Measurements from ENCODE around the gene ACP1.
"Not testable (repeated sequence)": the region's sequence is repeated elsewhere in the genome, so short reads cannot be mapped to it uniquely, and the experiment has no call there.

Gene ACP1

GRCh38 chr2:314561-315336 is 50.0 kb downstream of the ACP1 start:
- no peaks in the 10 kb centered on the region for H3K79me2 ChIP-seq (ENCODE audit: insufficient read depth, low read depth)
- H3K36me3 ChIP-seq (ENCODE audit: insufficient read depth): no peaks in the 10 kb centered on the region
- no peak overlapping the region for H2AFZ ChIP-seq (ENCODE audit: low read depth)
- no peaks in the 10 kb centered on the region for H4K20me1 ChIP-seq (ENCODE audit: insufficient read depth)
- TF ChIP-seq CTCF (conservative IDR thresholded peaks at IDR 0.05; ENCODE audit: low read depth, low read length): no peak
- H3K9ac ChIP-seq: no peak overlapping the region
- H3K27ac ChIP-seq: no peak overlapping the region
- H3K4me2 ChIP-seq: no peak overlapping the region
- no peaks in the 10 kb centered on the region for H3K4me1 ChIP-seq (ENCODE audit: low read depth, poor library complexity, severe bottlenecking)
- no peak overlapping the region for H3K4me3 ChIP-seq (IDR thresholded peaks at IDR 0.05; ENCODE audit: insufficient read depth, low read depth, low read length)
- H3K27me3 ChIP-seq (ENCODE audit: insufficient read depth, low read depth): no peaks in the 10 kb centered on the region

GRCh38 chr2:315925-316324 is 51.2 kb downstream of the ACP1 start:
- not testable (repeated sequence) for H3K79me2 ChIP-seq (ENCODE audit: insufficient read depth, low read depth); H3K36me3 ChIP-seq (ENCODE audit: insufficient read depth)

GRCh38 chr2:316381-316780 is 51.6 kb downstream of the ACP1 start:
- Histone ChIP-seq H3K27ac (no peak overlapping the region), H3K4me3 (IDR thresholded peaks at IDR 0.05; ENCODE audit: insufficient read depth, low read depth, low read length) (no peak overlapping the region), H3K79me2 (ENCODE audit: insufficient read depth, low read depth) (no peaks in the 10 kb centered on the region), H3K4me1 (ENCODE audit: low read depth, poor library complexity, severe bottlenecking) (no peaks in the 10 kb centered on the region), H3K4me2 (no peak overlapping the region), H3K36me3 (ENCODE audit: insufficient read depth) (no peaks in the 10 kb centered on the region), H3K27me3 (ENCODE audit: insufficient read depth, low read depth) (no peaks in the 10 kb centered on the region), H3K9ac (no peak overlapping the region), H4K20me1 (ENCODE audit: insufficient read depth) (no peaks in the 10 kb centered on the region), H2AFZ (ENCODE audit: low read depth) (no peak overlapping the region)
- TF ChIP-seq CTCF (conservative IDR thresholded peaks at IDR 0.05; ENCODE audit: low read depth, low read length): no peak

More at GRCh38 chr2:315925-316324, 51.2 kb downstream of the ACP1 start:
- H4K20me1 ChIP-seq (ENCODE audit: insufficient read depth); H3K27ac ChIP-seq; H3K4me3 ChIP-seq (IDR thresholded peaks at IDR 0.05; ENCODE audit: insufficient read depth, low read depth, low read length); H3K4me2 ChIP-seq; H3K9ac ChIP-seq; H3K27me3 ChIP-seq (ENCODE audit: insufficient read depth, low read depth); H3K4me1 ChIP-seq (ENCODE audit: low read depth, poor library complexity, severe bottlenecking); H2AFZ ChIP-seq (ENCODE audit: low read depth): not testable (repeated sequence)

- H3K4me3 ChIP-seq (IDR thresholded peaks at IDR 0.05; ENCODE audit: insufficient read depth, low read depth, low read length): no peak overlapping the region
- no peaks in the 10 kb centered on the region for H3K36me3 ChIP-seq (ENCODE audit: insufficient read depth)
- H4K20me1 ChIP-seq (ENCODE audit: insufficient read depth): no peaks in the 10 kb centered on the region
- no peaks in the 10 kb centered on the region for H3K27me3 ChIP-seq (ENCODE audit: insufficient read depth, low read depth)
- no peaks in the 10 kb centered on the region for H3K79me2 ChIP-seq (ENCODE audit: insufficient read depth, low read depth)
- H3K4me2 ChIP-seq: no peak overlapping the region
- no peak overlapping the region for H2AFZ ChIP-seq (ENCODE audit: low read depth)
- no peak overlapping the region for H3K9ac ChIP-seq
- no peak overlapping the region for H3K27ac ChIP-seq
- TF ChIP-seq CTCF (conservative IDR thresholded peaks at IDR 0.05; ENCODE audit: low read depth, low read length): no peak
- no peaks in the 10 kb centered on the region for H3K4me1 ChIP-seq (ENCODE audit: low read depth, poor library complexity, severe bottlenecking)
Measured at GRCh38 chr2:317501-318424, 53.0 kb downstream of the ACP1 start.

Measured in KMS-11 (cell line).